Effector memory CD8-positive, alpha-beta T cell (primary cell): ENCODE results near the gene EMX2.

Experiments
- ATAC-seq: fragments of 150-1000 bp; cut with Tn5 transposase; replicated peaks from 2 replicates; pipeline ENCODE4 v1.10.0; 2021; ENCODE audit warnings: mild to moderate bottlenecking, moderate library complexity
- DNase-seq, 3 experiments: peaks; one replicate each; pipeline ENCODE4 v3.0.0; 2021
- H3K27ac Mint-ChIP-seq, 2 donors: one replicate each; pipeline ENCODE4 v1.8.0; 2022; ENCODE audit warnings: mild to moderate bottlenecking in 2 of 2, mixed read lengths in 2 of 2, moderate library complexity in 2 of 2
- H3K27me3 Mint-ChIP-seq, 2 donors: one replicate each; pipeline ENCODE4 v1.8.0; 2022; ENCODE audit warnings: mixed read lengths in 2 of 2
- H3K36me3 Mint-ChIP-seq: one replicate; pipeline ENCODE4 v1.8.0; 2022; ENCODE audit warnings: mild to moderate bottlenecking, moderate library complexity, mixed read lengths; ENCODE audit not compliant: insufficient read depth
- H3K4me1 Mint-ChIP-seq, 2 donors: one replicate each; pipeline ENCODE4 v1.8.0; 2022; ENCODE audit warnings: low read depth in 2 of 2, mixed read lengths in 2 of 2
- H3K4me3 Mint-ChIP-seq, 2 donors: one replicate each; pipeline ENCODE4 v1.8.0; 2022; ENCODE audit warnings: mild to moderate bottlenecking in 2 of 2, mixed read lengths in 2 of 2, moderate library complexity in 2 of 2
- H3K9me3 Mint-ChIP-seq, 2 donors: one replicate each; pipeline ENCODE4 v1.8.0; 2022; ENCODE audit warnings: mixed read lengths in 2 of 2

EMX2 gene

DNA sequence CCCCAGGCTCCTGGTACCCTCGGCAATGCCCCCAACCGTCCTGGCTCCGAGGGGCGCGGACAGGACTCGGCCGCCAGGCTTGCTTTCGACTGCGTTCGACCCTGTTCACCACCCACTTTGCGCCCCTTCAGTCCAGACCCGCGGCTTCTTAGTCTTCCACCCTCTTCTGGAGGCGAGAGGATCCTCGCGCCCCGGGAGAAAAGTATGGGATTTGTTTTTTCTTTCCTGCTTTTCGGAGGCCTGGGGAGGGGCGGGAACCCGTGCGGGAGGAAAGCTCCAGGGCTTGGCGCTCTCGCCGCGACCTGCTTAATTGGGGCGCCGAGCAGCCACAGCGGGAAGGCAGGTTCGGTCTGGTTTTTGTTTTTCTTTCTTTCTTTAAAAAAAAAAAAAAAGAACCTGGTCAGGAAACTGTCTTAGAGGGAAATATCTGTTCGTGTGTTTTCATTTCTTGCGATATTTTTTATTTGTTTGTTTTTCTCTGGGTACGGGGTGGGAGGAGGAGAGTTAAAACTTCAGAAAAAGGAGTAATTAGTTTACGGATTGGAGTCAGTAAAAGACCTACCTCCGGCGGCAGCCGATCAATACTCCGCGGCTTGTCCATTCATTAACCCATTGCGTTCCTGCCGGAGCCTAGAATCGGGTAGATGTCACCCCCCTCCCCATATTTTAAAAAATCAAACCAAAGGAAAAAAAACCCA lies 1.6 kb downstream of the EMX2 start:
- Mint-ChIP-seq H3K27me3 (peaks cover 78 to 98% of the 10 kb centered on the region in 2 donors), H3K27ac (no peak overlapping the region), H3K9me3 (no peaks in the 10 kb centered on the region), H3K36me3 (peaks cover 3% of the 10 kb centered on the region), H3K4me1 (peaks cover 11 to 20% of the 10 kb centered on the region in 2 donors), H3K4me3 (peak overlapping the region in 1 of 2 donors; percentile 36)
- DNase-seq = no peak
- ATAC-seq = no peak

- H3K36me3 Mint-ChIP-seq = peaks cover 3% of the 10 kb centered on the region
- DNase-seq (no peak), ATAC-seq (no peak)
- peaks cover 78 to 97% of the 10 kb centered on the region in 2 donors for H3K27me3 Mint-ChIP-seq
- no peak overlapping the region for H3K27ac Mint-ChIP-seq
- H3K9me3 Mint-ChIP-seq = no peaks in the 10 kb centered on the region
- H3K4me3 Mint-ChIP-seq = peak overlapping the region in 1 of 2 donors; percentile 36
- H3K4me1 Mint-ChIP-seq = peaks cover 11 to 20% of the 10 kb centered on the region in 2 donors
Measured at GRCh38 chr10:117544711-117545140, 2.2 kb downstream of the EMX2 start.

DNA sequence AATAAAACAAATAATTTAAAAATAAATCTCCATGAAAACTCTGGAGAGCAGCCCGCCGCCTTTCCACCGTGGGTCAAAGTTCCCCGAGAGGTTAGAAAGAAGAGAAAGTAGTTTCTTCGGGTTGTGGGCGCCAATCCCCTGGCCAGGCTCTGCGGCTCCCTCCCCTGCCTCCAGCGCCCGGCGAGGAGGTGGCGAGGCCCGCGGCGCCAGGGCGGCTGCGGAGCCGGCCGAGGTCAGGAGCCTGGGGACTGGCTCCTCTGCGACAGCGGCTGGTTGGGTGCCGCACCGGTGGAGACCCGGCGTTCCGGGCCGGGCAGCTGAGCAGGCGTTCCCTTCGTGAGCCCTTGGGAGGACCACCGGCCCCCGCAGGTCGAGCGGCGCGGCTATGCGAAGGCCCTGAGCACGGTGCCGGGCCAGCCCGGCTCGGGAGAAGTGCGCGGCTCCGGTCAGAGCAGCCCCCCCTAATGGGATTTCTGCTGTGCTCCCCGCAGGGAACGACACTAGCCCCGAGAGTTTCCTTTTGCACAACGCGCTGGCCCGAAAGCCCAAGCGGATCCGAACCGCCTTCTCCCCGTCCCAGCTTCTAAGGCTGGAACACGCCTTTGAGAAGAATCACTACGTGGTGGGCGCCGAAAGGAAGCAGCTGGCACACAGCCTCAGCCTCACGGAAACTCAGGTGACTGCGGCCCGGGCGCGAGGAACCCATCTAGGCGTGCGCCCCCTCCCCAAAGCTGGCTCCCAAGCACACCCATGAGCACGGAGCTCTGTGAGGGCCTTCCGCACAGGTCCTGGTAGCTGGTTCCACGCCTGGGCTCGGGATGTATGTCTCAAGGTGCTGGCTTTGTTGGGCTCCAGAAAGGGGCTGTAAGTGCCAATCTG lies 2.8 kb downstream of the EMX2 start:
- no peak for ATAC-seq
- Mint-ChIP-seq H3K4me3 (peak overlapping the region in 1 of 2 donors; percentile 36), H3K36me3 (peaks cover 3% of the 10 kb centered on the region), H3K27me3 (peaks cover 78 to 94% of the 10 kb centered on the region in 2 donors), H3K9me3 (no peaks in the 10 kb centered on the region), H3K27ac (no peak overlapping the region), H3K4me1 (peaks cover 11 to 20% of the 10 kb centered on the region in 2 donors)
- DNase-seq = no peak

GRCh38 chr10:117546020-117546580 lies 3.6 kb downstream of the EMX2 start:
- ATAC-seq = no peak
- no peak overlapping the region for H3K27ac Mint-ChIP-seq
- H3K36me3 Mint-ChIP-seq = peaks cover 3% of the 10 kb centered on the region
- peaks cover 11 to 20% of the 10 kb centered on the region in 2 donors for H3K4me1 Mint-ChIP-seq
- no peak for DNase-seq
- H3K4me3 Mint-ChIP-seq = peak overlapping the region in 1 of 2 donors; percentile 6
- H3K27me3 Mint-ChIP-seq = peaks cover 78 to 94% of the 10 kb centered on the region in 2 donors
- no peaks in the 10 kb centered on the region for H3K9me3 Mint-ChIP-seq

- Mint-ChIP-seq H3K9me3 (no peaks in the 10 kb centered on the region), H3K36me3 (peaks cover 2% of the 10 kb centered on the region), H3K4me1 (peaks cover 9 to 18% of the 10 kb centered on the region in 2 donors), H3K27me3 (peaks cover 78 to 94% of the 10 kb centered on the region in 2 donors), H3K27ac (no peak overlapping the region), H3K4me3 (no peak overlapping the region)
- ATAC-seq (no peak), DNase-seq (no peak)
Measured at GRCh38 chr10:117546581-117547015, 4.1 kb downstream of the EMX2 start.

GRCh38 chr10:117547016-117547715 lies 4.6 kb downstream of the EMX2 start:
- Mint-ChIP-seq H3K36me3 (no peaks in the 10 kb centered on the region), H3K27ac (peak overlapping the region in 1 of 2 donors; percentile 45), H3K9me3 (no peaks in the 10 kb centered on the region), H3K4me3 (no peak overlapping the region), H3K27me3 (peaks cover 80 to 94% of the 10 kb centered on the region in 2 donors), H3K4me1 (peaks cover 8 to 18% of the 10 kb centered on the region in 2 donors)
- ATAC-seq (no peak), DNase-seq (no peak)

- DNase-seq = no peak
- Mint-ChIP-seq H3K27ac (peak overlapping the region in 1 of 2 donors; percentile 45), H3K36me3 (no peaks in the 10 kb centered on the region), H3K4me1 (peaks cover 8 to 22% of the 10 kb centered on the region in 2 donors), H3K27me3 (peaks cover 89 to 97% of the 10 kb centered on the region in 2 donors), H3K9me3 (no peaks in the 10 kb centered on the region), H3K4me3 (peak overlapping the region in 1 of 2 donors; percentile 28)
- no peak for ATAC-seq
Measured at GRCh38 chr10:117547716-117548668, 5.4 kb downstream of the EMX2 start.

- H3K27ac Mint-ChIP-seq = no peak overlapping the region
- H3K36me3 Mint-ChIP-seq = no peaks in the 10 kb centered on the region
- H3K9me3 Mint-ChIP-seq = no peaks in the 10 kb centered on the region
- DNase-seq (no peak), ATAC-seq (no peak)
- peaks cover 90 to 97% of the 10 kb centered on the region in 2 donors for H3K27me3 Mint-ChIP-seq
- no peak overlapping the region for H3K4me3 Mint-ChIP-seq
- peaks cover 13 to 26% of the 10 kb centered on the region in 2 donors for H3K4me1 Mint-ChIP-seq
Measured at GRCh38 chr10:117549100-117549585, 6.6 kb downstream of the EMX2 start.

DNA sequence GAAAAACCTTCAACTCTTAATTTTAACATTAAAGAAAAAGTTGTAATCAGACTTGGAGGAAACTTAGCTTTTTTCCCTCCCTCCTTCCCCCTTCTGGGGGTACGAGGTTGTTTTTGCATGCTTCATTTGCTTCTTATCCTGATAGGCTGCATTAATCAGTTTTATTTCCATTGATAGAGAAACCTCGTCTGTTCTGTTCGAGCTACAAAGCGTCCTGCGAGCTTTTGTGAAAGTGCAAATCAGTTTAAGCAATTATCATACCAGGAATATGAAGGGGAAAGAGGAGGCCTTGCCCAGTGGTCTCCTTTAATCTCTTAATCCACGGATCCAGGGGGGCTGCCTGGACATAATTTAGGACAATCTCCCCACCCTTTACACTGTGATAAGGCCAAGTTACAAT lies 7.5 kb downstream of the EMX2 start:
- Mint-ChIP-seq H3K27ac (no peak overlapping the region), H3K4me3 (no peak overlapping the region), H3K4me1 (peaks cover 14 to 27% of the 10 kb centered on the region in 2 donors), H3K9me3 (no peaks in the 10 kb centered on the region), H3K27me3 (peaks cover 91 to 97% of the 10 kb centered on the region in 2 donors), H3K36me3 (no peaks in the 10 kb centered on the region)
- ATAC-seq (no peak), DNase-seq (no peak)

- peaks cover 14 to 27% of the 10 kb centered on the region in 2 donors for H3K4me1 Mint-ChIP-seq
- DNase-seq = no peak
- H3K36me3 Mint-ChIP-seq = no peaks in the 10 kb centered on the region
- no peaks in the 10 kb centered on the region for H3K9me3 Mint-ChIP-seq
- peaks cover 95 to 97% of the 10 kb centered on the region in 2 donors for H3K27me3 Mint-ChIP-seq
- H3K4me3 Mint-ChIP-seq = no peak overlapping the region
- H3K27ac Mint-ChIP-seq = no peak overlapping the region
- ATAC-seq = no peak
Measured at GRCh38 chr10:117550599-117551329, 8.2 kb downstream of the EMX2 start.

GRCh38 chr10:117551330-117552155 lies 9.0 kb downstream of the EMX2 start:
- ATAC-seq = no peak
- peaks cover 89 to 97% of the 10 kb centered on the region in 2 donors for H3K27me3 Mint-ChIP-seq
- DNase-seq = no peak
- peaks cover 10 to 23% of the 10 kb centered on the region in 2 donors for H3K4me1 Mint-ChIP-seq
- H3K27ac Mint-ChIP-seq = no peak overlapping the region
- no peaks in the 10 kb centered on the region for H3K9me3 Mint-ChIP-seq
- no peak overlapping the region for H3K4me3 Mint-ChIP-seq
- no peaks in the 10 kb centered on the region for H3K36me3 Mint-ChIP-seq
